Measurements from ENCODE around the gene KRT20. TPM values are rescaled to one million over a fixed set of nuclear protein-coding genes. Genes with fewer than 3 reads are reported as not detected.
A peak's percentile ranks its signal among the peaks of the same experiment; 100 is the strongest.

KRT20 gene
- total and polyA plus RNA-seq, 9 of the 15 experiments (the other 6 are each of a cell fraction or from before 2014, with no cell fraction given): 0.44 TPM; not detected in 8

DNA sequence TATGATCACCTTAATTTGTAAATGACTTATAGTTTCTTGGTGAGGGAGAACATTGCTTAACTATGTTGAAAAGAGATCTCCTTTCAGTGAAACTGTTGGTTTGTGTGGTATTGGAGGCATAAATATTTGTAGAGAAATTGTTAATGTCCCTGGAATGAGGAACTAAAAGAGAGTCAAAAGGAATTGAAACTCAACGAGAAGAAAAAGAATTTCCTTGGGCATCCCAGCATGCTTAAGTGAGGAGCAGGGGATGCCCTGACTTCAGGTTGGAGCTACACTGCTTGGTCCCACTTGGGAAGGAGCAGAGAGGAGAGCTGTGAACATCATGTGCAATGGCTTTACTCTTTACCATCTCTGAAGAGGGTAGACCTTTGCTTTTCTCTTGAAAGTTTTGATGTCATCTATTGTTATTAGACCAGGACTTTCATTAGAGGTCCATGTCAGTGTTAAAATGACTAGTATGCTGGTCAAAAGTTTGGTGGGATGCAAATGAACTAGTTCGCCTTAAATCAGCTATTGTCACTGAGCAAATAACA lies 30.7 kb upstream of the KRT20 start (continued):
- TF ChIP-seq ZNF592 (IDR thresholded peaks at IDR 0.05) (no peak), CCNT2 (IDR thresholded peaks at IDR 0.05; ENCODE audit: borderline replicate concordance, extremely low read depth, insufficient read length, low read depth, low read length) (no peak), NFATC3 (IDR thresholded peaks at IDR 0.05) (no peak)

- Histone ChIP-seq H3K9me3 (replicated peaks; ENCODE audit: control insufficient read depth, insufficient read depth, low read depth, low read length) (no peaks in the 10 kb centered on the region), H2AFZ (ENCODE audit: low read depth, low read length) (no peak overlapping the region), H3K4me1 (replicated peaks in 1 of 2; ENCODE audit: control insufficient read depth in 2 of 2, insufficient read depth in 2 of 2, low read length in 2 of 2) (no peaks in the 10 kb centered on the region), H3K9ac (ENCODE audit: insufficient read depth in 1 of 2, low read depth in 2 of 2, low read length in 2 of 2) (no peak overlapping the region), H4K20me1 (replicated peaks; ENCODE audit: control insufficient read depth, insufficient read depth, low read length) (no peaks in the 10 kb centered on the region), H3K79me2 (ENCODE audit: control insufficient read depth, insufficient read depth, low read length) (no peaks in the 10 kb centered on the region), H3K4me2 (ENCODE audit: insufficient read depth, low read length) (no peak overlapping the region), H3K36me3 (ENCODE audit: control insufficient read depth, insufficient read depth, low read length) (no peaks in the 10 kb centered on the region), H3K27me3 (ENCODE audit: control insufficient read depth in 2 of 2, insufficient read depth in 2 of 2, low read length in 2 of 2) (peaks cover 17 to 18% of the 10 kb centered on the region in 2 experiments; a peak in 4 of 5 replicates), H3K9me1 (ENCODE audit: control insufficient read depth, insufficient read depth, low read length) (no peaks in the 10 kb centered on the region), H3K27ac (ENCODE audit: extremely low read depth, low read depth, low read length) (no peak overlapping the region), H3K4me3 (no peak overlapping the region)
- POLR2A ChIA-PET: no interaction called here
- FAIRE-seq: no peak
- in situ Hi-C loops (cut with MboI): no loop called here
- ATAC-seq: no peak
- intact Hi-C loops (cut with micrococcal nuclease): no loop called here
- WGBS (ENCODE audit: insufficient coverage, low coverage, missing lambda C conversion rate): 0% methylated on average over 3 of the region's 3 CpGs
- DNase-seq (ENCODE audit: extremely low read depth in 1 of 4, low spot score in 3 of 4): no peak
- CTCF ChIA-PET (ENCODE audit: low intra/inter-chr PET ratio): no interaction called here
- no peak for TF ChIP-seq LEF1 (IDR thresholded peaks at IDR 0.05)
- TF ChIP-seq ATF3 (IDR thresholded peaks at IDR 0.05): peak; percentile 41; the same call in 1 of the 2 replicates
- TF ChIP-seq ATF3 (CRISPR knock-in tag; conservative IDR thresholded peaks at IDR 0.05): no peak
- TF ChIP-seq ZNF764 (CRISPR knock-in tag; IDR thresholded peaks at IDR 0.05; ENCODE audit: low read depth): no peak
- no peak for TF ChIP-seq MITF (IDR thresholded peaks at IDR 0.05)
- no TSS peak for BruUV-seq (replicated peaks)
These were observed 30.2 kb upstream of the KRT20 start for GRCh38 chr17:40915199-40915661.
